ENCODE data around the gene CHTOP.

CHTOP gene

GRCh38 chr1:153613406-153613805 lies 20.5 kb upstream of the CHTOP start:
- no peak for DNase-seq

GRCh38 chr1:153614189-153614900 lies 19.5 kb upstream of the CHTOP start:
- DNase-seq: no peak

GRCh38 chr1:153614906-153615305 lies 19.0 kb upstream of the CHTOP start:
- no peak for DNase-seq

GRCh38 chr1:153615406-153615805 lies 18.5 kb upstream of the CHTOP start:
- DNase-seq: no peak

DNA sequence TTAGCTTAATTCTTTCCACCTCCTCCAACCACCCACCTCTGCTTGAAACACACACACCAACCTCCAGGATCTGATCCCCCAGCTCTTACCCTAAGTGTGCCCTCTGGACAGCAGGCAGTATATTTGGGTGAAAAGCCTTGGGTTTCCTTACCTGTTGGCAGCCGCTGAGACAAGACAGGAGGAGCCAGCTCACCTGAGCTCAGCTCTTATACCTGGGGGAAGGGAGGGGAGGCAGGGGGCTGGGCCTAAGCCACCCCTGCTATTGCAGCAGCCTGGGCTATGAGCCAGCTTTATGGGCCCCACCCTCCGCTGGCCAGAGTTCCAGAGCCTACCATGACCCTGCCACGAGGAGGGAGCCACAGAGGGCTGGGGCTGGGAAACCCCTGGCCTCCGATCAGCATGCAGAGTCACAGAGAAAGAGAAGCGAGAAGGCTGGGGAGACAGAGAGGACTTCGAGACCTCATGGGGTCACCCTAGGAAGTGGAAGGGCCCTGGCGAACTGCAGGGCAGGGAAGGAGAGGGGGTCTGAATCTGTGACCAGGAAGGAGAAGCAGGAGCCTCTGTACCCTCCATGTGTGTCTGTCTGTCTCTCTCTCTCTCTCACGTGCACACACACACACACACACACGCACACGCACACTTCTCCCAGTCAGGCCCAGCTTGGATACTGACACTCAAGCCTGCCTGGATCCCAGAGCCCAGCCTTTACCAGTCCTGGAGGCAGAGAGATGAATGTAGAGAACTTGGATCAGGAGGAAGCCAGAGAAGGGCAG lies 17.5 kb upstream of the CHTOP start, which contains the start of gene S100A14:
S100A14 (minus strand) TSS at position 182 of the 773 bp plus-strand sequence. CDS start 467 bp downstream, outside the sequence.
- DNase-seq: no peak

GRCh38 chr1:153616917-153617311 lies 17.0 kb upstream of the CHTOP start:
- no peak for DNase-seq

- DNase-seq: peak; percentile 34
Measured at GRCh38 chr1:153617663-153618062, 16.2 kb upstream of the CHTOP start.

DNA sequence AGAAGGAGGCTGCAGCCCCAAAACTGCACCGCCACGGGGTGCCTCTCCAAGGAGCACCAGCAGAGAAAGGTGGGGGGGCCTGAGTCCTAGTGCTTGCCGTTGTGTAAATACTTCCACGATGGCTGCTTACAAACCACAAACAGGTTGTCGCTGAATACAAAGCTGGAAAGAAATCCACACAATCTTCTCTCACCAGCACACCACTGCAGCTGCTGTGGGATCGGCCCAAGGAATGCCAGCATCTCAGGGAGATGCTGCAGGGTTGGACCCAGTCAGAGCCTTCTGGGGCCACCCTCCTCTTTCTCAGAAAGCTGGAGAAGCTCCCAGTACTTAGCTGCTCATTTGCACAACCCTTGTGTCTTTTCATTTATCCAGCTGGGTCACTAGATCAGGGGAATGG lies 14.7 kb upstream of the CHTOP start:
- DNase-seq: no peak

DNA sequence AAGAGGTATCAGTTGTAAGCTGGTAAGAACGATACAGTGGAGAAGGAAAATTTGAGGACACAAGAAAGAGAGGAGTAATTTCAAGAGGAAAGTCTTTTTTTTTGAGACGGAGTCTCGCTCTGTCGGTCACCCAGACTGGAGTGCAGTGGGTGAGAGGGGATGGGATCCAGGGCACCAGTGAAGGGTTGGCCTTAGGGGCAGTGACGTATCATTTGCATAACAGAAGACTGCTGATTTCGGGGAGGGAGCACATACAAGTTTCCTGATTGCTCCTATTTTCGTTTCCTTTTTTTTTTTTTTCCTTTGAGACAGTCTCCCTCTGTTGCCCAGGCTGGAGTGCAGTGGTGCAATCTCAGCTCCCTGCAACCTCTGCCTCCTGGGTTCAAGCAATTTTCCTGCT lies 10.8 kb upstream of the CHTOP start:
- DNase-seq: no peak

- DNase-seq: no peak
Measured at GRCh38 chr1:153624965-153625611, 8.8 kb upstream of the CHTOP start.

DNA sequence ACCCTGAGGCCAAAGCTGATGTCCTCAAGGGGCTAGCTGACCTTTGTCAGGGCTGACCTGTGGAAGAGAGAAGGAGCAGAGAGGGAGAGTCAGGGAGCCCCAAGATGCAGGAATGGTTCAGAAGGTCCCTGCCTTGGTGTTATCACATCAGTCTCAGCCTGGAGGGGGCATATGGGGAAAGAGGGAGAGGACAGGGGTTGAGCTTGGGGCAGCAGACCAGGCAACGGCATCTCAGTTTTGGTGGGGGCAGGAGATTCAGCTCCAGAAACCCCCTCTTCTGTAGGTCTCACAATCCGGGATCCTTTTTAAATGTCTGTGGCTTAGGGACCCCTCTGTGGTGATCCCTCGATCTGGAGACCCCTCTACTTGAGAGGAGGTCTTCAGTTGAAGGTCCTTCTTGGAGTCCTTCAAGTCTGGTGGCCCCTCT lies 7.4 kb upstream of the CHTOP start:
- DNase-seq: no peak

DNA sequence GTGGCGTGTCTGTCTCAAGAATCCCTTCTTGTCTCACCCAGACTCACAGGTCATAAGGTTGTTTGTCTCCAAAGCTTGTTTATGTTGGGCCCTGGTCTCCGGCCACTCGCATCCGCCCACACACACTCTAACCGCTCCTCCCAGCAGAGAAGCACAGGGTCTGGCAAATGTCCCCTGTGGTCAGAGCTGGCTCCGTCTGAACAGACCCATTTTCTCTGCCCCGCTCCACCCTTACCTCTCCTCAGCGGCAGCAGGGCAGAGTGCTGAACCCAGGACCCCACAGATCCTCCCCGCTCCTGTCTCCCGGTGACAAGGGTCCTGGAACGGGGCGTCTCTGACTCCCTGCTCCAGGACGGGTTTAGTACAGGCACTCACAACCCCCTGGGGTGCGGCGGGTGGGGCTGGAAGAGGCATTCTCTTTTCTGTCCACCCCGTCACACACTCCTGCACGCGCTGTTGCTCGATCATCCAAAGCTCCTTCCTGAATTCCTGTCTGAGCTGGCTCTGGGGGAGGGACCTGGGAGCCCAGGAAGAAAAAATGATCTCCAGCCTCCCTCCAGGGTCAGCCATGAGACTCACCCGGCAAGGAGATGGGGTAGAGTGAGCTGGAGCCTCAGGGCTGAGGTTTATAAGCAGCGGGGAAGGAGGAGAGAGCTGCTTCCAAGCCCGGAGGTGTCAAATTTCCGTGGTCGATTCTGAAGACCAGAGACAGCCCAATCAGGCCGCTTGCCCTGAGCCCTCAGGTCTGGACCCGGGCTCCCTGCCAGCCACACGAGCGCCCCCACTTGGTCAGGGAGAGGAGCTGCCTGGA lies 6.8 kb upstream of the CHTOP start, which contains the start of gene S100A13:
S100A13 (minus strand) TSS at position 602 of the 811 bp plus-strand sequence. CDS start 1,033 bp downstream, outside the sequence.
- no peak for DNase-seq

DNA sequence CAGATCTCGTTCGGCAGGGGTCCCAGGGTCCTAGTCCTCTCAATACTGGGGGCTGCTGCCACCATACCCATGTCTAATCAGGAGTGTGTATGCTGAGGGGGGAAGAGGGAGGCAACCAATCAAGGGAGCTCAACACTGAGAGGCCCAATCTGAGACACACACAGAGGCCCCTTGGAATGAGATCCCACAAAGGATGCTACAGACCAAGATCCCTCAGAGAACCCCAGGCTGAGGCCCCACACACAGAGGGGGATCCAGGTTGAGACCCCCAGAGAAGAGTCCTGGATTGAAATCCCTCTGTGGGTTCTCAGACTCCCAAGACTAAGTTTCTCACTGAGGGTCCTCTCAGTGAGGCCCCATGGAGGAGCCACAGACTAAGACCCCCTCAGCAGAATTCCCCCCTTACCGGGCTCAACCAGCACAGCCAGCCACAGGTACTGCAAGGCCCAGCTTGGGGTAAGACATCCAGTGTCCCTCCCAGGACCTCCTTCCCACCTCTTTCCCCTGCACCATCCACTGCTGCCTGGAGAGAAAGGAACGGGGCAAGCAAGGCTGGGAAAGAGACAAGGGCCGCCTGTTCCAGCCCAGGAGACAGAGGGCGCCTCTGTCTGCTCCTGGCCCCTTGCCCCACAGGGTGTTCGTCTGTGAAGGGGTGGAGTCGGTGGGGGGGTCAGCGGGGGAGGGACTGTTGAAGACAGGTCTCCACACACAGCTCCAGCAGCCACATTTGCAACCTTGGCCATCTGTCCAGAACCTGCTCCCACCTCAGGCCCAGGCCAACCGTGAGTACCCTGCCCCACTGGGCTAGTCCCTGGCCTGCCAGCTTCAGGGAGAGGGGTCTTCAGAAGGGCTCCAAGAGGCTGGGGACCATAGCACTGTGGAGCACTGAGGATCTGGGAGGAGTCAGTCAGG lies 5.9 kb upstream of the CHTOP start, which contains the start of gene S100A1:
S100A1 (plus strand) TSS at position 720 of the 912 bp plus-strand sequence. CDS start 2,088 bp downstream, outside the sequence.
- no peak for DNase-seq

DNA sequence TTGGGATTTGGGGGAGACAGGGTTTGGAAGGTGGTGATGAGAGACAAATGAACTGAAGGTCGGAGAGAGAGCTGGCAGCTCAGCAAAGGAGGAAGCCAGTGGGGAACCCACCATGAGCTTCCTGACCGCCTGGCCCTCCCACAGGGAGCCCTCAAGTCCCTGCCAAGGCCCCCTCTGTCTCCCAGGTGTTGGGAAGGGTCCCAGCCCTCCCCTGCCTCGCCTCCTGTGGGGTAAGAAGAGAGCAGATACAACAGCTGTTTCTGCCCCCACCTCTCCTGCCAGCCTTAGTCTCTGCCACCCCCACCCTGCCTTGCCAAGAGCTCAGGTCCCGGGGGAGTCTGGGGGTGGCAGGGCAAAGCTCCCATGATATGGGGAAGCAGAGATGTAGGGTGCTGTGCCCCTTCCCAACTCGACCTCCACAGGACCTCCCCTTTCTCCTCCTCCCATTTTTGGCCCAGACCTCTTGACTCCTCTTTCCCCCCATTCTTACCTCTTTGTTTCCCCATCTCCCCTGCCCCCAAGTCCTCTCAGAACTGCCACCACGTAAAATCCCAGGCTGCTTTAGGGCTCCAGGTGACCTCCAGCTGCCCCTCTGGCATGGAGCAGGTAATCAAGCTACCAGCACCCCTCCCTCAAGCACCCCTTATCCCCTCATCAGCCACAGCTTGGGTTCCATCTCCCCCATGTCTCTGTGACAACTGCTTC lies 5.1 kb upstream of the CHTOP start:
- no peak for DNase-seq

DNA sequence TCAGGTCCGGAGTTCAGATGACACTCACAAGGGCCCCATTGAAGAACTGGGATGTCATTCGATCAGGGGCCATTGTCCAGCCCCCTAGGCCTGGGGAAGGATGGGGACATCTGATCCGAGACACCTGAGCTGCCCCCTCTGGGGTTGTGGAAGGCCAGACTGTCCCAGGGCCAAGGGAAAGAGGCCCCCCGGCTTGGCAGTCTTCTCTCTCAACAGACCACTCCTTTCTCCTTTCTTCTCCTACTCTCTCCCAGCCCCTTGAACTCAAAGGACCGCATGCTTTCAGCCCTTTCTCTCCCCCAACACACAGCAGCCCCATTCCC lies 4.6 kb upstream of the CHTOP start:
- no peak for DNase-seq

- DNase-seq: no peak
Measured at GRCh38 chr1:153629971-153630370, 3.9 kb upstream of the CHTOP start.

DNA sequence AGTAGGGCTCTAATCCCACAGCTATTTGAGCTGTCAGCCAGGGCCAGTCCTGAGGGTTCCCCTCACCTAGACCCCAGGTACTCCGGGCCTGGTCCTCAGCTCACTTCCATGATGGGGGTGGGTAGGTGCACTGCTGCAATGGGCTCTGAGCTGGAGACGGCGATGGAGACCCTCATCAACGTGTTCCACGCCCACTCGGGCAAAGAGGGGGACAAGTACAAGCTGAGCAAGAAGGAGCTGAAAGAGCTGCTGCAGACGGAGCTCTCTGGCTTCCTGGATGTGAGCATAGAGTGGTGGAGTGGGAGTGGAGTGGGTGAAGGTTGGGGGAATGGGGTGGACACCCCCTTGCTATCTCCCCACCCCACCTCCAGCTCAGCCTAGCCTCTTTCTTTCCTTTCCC lies 3.5 kb upstream of the CHTOP start:
- DNase-seq: no peak

DNA sequence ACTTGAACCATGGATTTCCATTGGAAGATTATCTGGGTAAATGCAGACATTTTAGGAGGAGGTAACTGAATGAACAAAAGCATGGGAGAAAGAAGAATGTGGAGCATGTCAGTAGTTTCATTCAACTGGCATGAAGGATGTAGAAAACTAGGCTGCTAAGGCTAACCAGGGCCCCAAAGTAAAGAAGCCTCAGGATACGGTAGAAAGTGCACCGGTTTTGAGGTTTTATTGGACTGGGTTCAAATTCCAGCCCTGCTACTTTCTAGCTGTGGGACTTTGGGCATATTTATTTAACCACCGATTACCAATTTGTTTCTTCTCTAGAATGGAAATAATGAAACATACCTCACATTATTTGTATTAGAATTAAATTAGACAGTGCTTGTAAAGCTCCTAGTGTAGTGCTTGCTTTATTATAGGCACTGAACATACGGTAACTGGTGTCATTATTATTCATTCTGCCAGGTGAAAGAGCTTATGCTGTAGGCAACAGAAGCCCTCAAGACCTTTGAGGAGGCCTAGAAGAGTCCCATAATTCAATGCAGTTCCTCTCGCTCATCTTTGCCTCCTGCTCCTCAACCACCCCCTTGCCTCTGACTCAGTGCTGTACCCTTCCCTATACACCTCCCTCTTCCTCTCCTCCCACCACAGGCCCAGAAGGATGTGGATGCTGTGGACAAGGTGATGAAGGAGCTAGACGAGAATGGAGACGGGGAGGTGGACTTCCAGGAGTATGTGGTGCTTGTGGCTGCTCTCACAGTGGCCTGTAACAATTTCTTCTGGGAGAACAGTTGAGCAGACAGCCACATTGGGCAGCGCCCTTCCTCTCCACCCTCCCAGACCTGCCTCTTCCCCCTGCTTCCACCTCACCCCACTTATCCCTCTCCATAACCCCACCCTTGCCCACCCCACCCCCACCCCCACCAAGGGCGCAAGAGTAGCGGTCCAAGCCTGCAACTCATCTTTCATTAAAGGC lies 2.5 kb upstream of the CHTOP start:
- no peak for DNase-seq

DNA sequence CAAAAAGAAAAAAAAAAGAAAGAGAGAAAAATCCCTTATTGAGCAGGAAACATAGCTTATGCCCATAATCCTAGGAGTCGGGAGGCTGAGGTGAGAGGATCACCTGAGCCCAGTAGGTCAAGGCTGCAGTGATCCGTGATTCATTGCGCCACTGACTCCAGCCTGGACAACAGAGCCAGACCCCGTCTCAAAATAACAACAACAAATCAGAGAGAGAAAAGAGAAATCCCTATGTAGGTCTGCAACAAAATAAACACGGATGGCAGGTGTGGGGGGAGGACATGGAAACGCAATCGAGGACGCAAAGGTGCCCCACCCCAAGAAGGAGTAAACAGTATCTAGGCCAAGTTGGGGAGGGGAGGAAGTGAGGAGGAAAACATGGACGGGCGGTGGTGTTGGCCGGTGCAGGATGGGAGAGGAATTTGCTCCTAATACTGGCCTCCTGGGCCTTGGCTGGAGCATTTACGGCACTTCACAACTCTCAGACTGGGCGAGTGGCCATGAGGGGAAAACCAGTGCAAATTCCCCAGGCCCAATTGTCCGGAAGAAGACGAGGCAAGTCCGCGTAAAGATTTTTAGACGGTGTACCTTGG lies 609 bp upstream of the CHTOP start:
- DNase-seq: no peak
